ENCODE measurements around the gene SETMAR. TPM values are rescaled to one million over a fixed set of nuclear protein-coding genes. Genes with fewer than 3 reads are reported as not detected.

The SETMAR gene
- total RNA-seq = 10 to 100 TPM; 14.1 to 20.0 TPM

GRCh38 chr3:4303187-4304123 lies at the start of gene SETMAR:
Gene SETMAR (plus strand): TSS chr3:4303369. CDS start chr3:4303371, 2 bp downstream.
- peak within 1 kb of the TSS; percentile 80 to 90 for H3K27ac ChIP-seq
- peak; percentile 78 for DNase-seq (ENCODE audit: low spot score)
- H3K36me3 ChIP-seq = no peaks in the 10 kb centered on the region
- no peaks in the 10 kb centered on the region for H3K27me3 ChIP-seq (replicated peaks; ENCODE audit: insufficient read depth)
- H3K9me3 ChIP-seq = no peaks in the 10 kb centered on the region
- H3K4me3 ChIP-seq = peak within 1 kb of the TSS; percentile 74
- TF ChIP-seq, protein P1, sequence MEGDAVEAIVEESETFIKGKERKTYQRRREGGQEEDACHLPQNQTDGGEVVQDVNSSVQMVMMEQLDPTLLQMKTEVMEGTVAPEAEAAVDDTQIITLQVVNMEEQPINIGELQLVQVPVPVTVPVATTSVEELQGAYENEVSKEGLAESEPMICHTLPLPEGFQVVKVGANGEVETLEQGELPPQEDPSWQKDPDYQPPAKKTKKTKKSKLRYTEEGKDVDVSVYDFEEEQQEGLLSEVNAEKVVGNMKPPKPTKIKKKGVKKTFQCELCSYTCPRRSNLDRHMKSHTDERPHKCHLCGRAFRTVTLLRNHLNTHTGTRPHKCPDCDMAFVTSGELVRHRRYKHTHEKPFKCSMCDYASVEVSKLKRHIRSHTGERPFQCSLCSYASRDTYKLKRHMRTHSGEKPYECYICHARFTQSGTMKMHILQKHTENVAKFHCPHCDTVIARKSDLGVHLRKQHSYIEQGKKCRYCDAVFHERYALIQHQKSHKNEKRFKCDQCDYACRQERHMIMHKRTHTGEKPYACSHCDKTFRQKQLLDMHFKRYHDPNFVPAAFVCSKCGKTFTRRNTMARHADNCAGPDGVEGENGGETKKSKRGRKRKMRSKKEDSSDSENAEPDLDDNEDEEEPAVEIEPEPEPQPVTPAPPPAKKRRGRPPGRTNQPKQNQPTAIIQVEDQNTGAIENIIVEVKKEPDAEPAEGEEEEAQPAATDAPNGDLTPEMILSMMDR (IDR thresholded peaks at IDR 0.05) = no peak
- peak; percentile 95 for ATAC-seq (ENCODE audit: insufficient number of reproducible peaks, low FRiP score, low read depth)
- H3K4me1 ChIP-seq (ENCODE audit: control insufficient read depth in 1 of 2, low read depth in 2 of 2) = peaks cover 28 to 44% of the 10 kb centered on the region in 2 donors

DNA sequence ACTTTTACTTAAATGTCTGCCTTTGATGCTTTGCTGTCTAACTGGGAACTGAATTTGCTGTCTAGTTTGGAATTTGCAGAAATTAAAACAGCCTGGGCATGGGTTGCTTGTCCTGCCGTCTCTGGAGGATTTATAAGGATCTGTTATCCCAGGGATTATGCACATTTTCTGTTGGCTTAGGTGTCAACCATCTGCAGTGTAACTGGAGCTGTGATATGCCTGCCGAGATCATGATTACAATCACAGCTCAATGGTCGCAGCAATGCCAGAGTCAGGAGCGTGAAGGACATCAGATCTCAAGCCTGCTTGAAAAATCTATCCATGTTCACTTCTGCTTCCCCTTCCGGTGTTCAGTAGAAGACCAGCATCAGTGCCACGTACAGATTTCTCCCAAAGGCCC lies 41.8 kb upstream of the SETMAR start:
- H3K9me3 ChIP-seq = no peaks in the 10 kb centered on the region
- no peak overlapping the region for H3K4me3 ChIP-seq
- H3K27ac ChIP-seq = no peak overlapping the region
- TF ChIP-seq, protein P1 (IDR thresholded peaks at IDR 0.05) = no peak
- H3K36me3 ChIP-seq = no peaks in the 10 kb centered on the region
- H3K27me3 ChIP-seq (replicated peaks; ENCODE audit: insufficient read depth) = no peaks in the 10 kb centered on the region
- no peaks in the 10 kb centered on the region for H3K4me1 ChIP-seq (ENCODE audit: control insufficient read depth in 1 of 2, low read depth in 2 of 2)
- DNase-seq (ENCODE audit: low spot score) = no peak
- ATAC-seq (ENCODE audit: insufficient number of reproducible peaks, low FRiP score, low read depth) = no peak

- Histone ChIP-seq H3K27me3 (replicated peaks; ENCODE audit: insufficient read depth) (no peaks in the 10 kb centered on the region), H3K27ac (no peak overlapping the region), H3K4me1 (ENCODE audit: control insufficient read depth in 1 of 2, low read depth in 2 of 2) (no peaks in the 10 kb centered on the region), H3K4me3 (no peak overlapping the region), H3K36me3 (no peaks in the 10 kb centered on the region), H3K9me3 (no peaks in the 10 kb centered on the region)
- TF ChIP-seq, protein P1 (IDR thresholded peaks at IDR 0.05) = no peak
- DNase-seq (ENCODE audit: low spot score) (no peak), ATAC-seq (ENCODE audit: insufficient number of reproducible peaks, low FRiP score, low read depth) (no peak)
These were observed 39.1 kb upstream of the SETMAR start for GRCh38 chr3:4264040-4264439.

GRCh38 chr3:4270720-4271119 lies 32.4 kb upstream of the SETMAR start:
- Histone ChIP-seq H3K27me3 (replicated peaks; ENCODE audit: insufficient read depth) (no peaks in the 10 kb centered on the region), H3K27ac (no peak overlapping the region), H3K9me3 (no peaks in the 10 kb centered on the region), H3K4me3 (no peak overlapping the region), H3K36me3 (no peaks in the 10 kb centered on the region), H3K4me1 (ENCODE audit: control insufficient read depth in 1 of 2, low read depth in 2 of 2) (peaks cover 0 to 5% of the 10 kb centered on the region in 2 donors)
- TF ChIP-seq, protein P1 (IDR thresholded peaks at IDR 0.05) = no peak
- no peak for ATAC-seq (ENCODE audit: insufficient number of reproducible peaks, low FRiP score, low read depth)
- DNase-seq (ENCODE audit: low spot score) = no peak

GRCh38 chr3:4271834-4272233 lies 31.3 kb upstream of the SETMAR start:
- TF ChIP-seq, protein P1 (IDR thresholded peaks at IDR 0.05) = peak; percentile 42
- Histone ChIP-seq H3K36me3 (no peaks in the 10 kb centered on the region), H3K4me1 (ENCODE audit: control insufficient read depth in 1 of 2, low read depth in 2 of 2) (peaks cover 0 to 5% of the 10 kb centered on the region in 2 donors), H3K27me3 (replicated peaks; ENCODE audit: insufficient read depth) (no peaks in the 10 kb centered on the region), H3K9me3 (no peaks in the 10 kb centered on the region), H3K27ac (no peak overlapping the region), H3K4me3 (peak overlapping the region; percentile 29)
- DNase-seq (ENCODE audit: low spot score) = no peak
- ATAC-seq (ENCODE audit: insufficient number of reproducible peaks, low FRiP score, low read depth) = no peak

All from thoracic aorta (tissue), 2 donors.